ENCODE results near the gene CXCL11.
A peak's percentile ranks its signal among the peaks of the same experiment; 100 is the strongest.

CXCL11 gene

GRCh38 chr4:76036855-76037254, 985 bp upstream of the CXCL11 start:
- TF ChIP-seq CSRNP3 (CRISPR knock-in tag; IDR thresholded peaks at IDR 0.05) (no peak), CSDC2 (CRISPR knock-in tag; IDR thresholded peaks at IDR 0.05) (no peak)
- no peak for ATAC-seq

- TF ChIP-seq, protein P1, sequence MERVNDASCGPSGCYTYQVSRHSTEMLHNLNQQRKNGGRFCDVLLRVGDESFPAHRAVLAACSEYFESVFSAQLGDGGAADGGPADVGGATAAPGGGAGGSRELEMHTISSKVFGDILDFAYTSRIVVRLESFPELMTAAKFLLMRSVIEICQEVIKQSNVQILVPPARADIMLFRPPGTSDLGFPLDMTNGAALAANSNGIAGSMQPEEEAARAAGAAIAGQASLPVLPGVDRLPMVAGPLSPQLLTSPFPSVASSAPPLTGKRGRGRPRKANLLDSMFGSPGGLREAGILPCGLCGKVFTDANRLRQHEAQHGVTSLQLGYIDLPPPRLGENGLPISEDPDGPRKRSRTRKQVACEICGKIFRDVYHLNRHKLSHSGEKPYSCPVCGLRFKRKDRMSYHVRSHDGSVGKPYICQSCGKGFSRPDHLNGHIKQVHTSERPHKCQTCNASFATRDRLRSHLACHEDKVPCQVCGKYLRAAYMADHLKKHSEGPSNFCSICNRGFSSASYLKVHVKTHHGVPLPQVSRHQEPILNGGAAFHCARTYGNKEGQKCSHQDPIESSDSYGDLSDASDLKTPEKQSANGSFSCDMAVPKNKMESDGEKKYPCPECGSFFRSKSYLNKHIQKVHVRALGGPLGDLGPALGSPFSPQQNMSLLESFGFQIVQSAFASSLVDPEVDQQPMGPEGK (CRISPR knock-in tag; IDR thresholded peaks at IDR 0.05; ENCODE audit: borderline replicate concordance), result no peak
- no peak for TF ChIP-seq POU6F1 (CRISPR knock-in tag; IDR thresholded peaks at IDR 0.05; ENCODE audit: borderline replicate concordance, low read depth)
- no peak for TF ChIP-seq ARNTL (CRISPR knock-in tag; IDR thresholded peaks at IDR 0.05; ENCODE audit: borderline replicate concordance, low read depth)
- no peak for TF ChIP-seq BACH2 (CRISPR knock-in tag; IDR thresholded peaks at IDR 0.05; ENCODE audit: borderline replicate concordance)
- no peak for TF ChIP-seq TOX (CRISPR knock-in tag; IDR thresholded peaks at IDR 0.05; ENCODE audit: borderline replicate concordance)
- TF ChIP-seq ESRRG (CRISPR knock-in tag; IDR thresholded peaks at IDR 0.05), result no peak
- no peak for TF ChIP-seq ZFP30 (CRISPR knock-in tag; IDR thresholded peaks at IDR 0.05)
- no peak for TF ChIP-seq PPARA (CRISPR knock-in tag; IDR thresholded peaks at IDR 0.05; ENCODE audit: borderline replicate concordance)
- no peak for TF ChIP-seq CSRNP3 (CRISPR knock-in tag; IDR thresholded peaks at IDR 0.05)
- TF ChIP-seq GLIS3 (CRISPR knock-in tag; IDR thresholded peaks at IDR 0.05), result no peak
- TF ChIP-seq CREB5 (CRISPR knock-in tag; IDR thresholded peaks at IDR 0.05; ENCODE audit: low read depth), result no peak
- no peak for ATAC-seq
These were observed 729 bp downstream of the CXCL11 start for GRCh38 chr4:76035141-76035540.

GRCh38 chr4:76029300-76029699, 6.6 kb downstream of the CXCL11 start:
- TF ChIP-seq OSR1 (CRISPR knock-in tag; IDR thresholded peaks at IDR 0.05) (no peak), ZC3H10 (CRISPR knock-in tag; IDR thresholded peaks at IDR 0.05) (no peak), GLIS3 (CRISPR knock-in tag; IDR thresholded peaks at IDR 0.05) (no peak), ZFP3 (CRISPR knock-in tag; IDR thresholded peaks at IDR 0.05) (no peak), ZFP30 (CRISPR knock-in tag; IDR thresholded peaks at IDR 0.05) (no peak), ZNF8 (CRISPR knock-in tag; IDR thresholded peaks at IDR 0.05) (no peak), SNAI2 (CRISPR knock-in tag; IDR thresholded peaks at IDR 0.05) (no peak)
- ATAC-seq, result no peak

DNA sequence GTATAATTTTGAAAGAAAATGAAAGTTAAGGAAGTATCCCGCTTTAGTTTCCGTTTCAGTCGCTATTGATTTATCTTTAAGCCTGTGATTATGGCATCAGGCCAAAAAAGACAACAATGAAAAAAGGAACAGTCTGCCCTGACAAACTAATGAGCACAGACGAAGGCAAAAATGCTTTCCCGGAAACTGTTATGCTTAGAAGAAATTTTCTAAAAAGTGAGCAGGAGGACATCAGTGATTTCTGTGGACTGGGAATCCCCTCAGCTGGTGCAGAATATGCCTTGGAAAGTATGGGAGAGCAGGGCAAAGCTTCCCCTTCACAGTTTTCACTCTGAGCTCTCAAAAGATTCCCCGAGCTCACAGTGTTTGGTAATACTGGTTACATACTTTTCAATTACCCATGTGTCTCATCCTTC, 7.5 kb downstream of the CXCL11 start:
- ATAC-seq, result peak; percentile 32; the same call in 1 of the 3 replicates
- TF ChIP-seq ESRRG (CRISPR knock-in tag; IDR thresholded peaks at IDR 0.05) (no peak), ISL1 (CRISPR knock-in tag; IDR thresholded peaks at IDR 0.05) (no peak), ZNF70 (CRISPR knock-in tag; IDR thresholded peaks at IDR 0.05) (no peak), CREB5 (CRISPR knock-in tag; IDR thresholded peaks at IDR 0.05; ENCODE audit: low read depth) (no peak), ZNF565 (CRISPR knock-in tag; conservative IDR thresholded peaks at IDR 0.05; ENCODE audit: low read depth) (no peak), SNAI2 (CRISPR knock-in tag; IDR thresholded peaks at IDR 0.05) (no peak), BACH2 (CRISPR knock-in tag; IDR thresholded peaks at IDR 0.05; ENCODE audit: borderline replicate concordance) (no peak), CSDC2 (CRISPR knock-in tag; IDR thresholded peaks at IDR 0.05) (no peak), RARB (CRISPR knock-in tag; IDR thresholded peaks at IDR 0.05) (no peak), PPARA (CRISPR knock-in tag; IDR thresholded peaks at IDR 0.05; ENCODE audit: borderline replicate concordance) (no peak), CSRNP3 (CRISPR knock-in tag; IDR thresholded peaks at IDR 0.05) (no peak), TCF4 (CRISPR knock-in tag; IDR thresholded peaks at IDR 0.05; ENCODE audit: borderline replicate concordance) (no peak)
- TF ChIP-seq, protein P1 (CRISPR knock-in tag; IDR thresholded peaks at IDR 0.05; ENCODE audit: borderline replicate concordance), result no peak
